IPS DF 4.7 (cell line): ENCODE measurements around the gene HGF.

Experiments used
- DNase-seq: peaks from one replicate; pipeline ENCODE4 v3.0.0-alpha.2; 2013; ENCODE audit warnings: low spot score; ENCODE audit errors: extremely low read depth

Gene HGF

DNA sequence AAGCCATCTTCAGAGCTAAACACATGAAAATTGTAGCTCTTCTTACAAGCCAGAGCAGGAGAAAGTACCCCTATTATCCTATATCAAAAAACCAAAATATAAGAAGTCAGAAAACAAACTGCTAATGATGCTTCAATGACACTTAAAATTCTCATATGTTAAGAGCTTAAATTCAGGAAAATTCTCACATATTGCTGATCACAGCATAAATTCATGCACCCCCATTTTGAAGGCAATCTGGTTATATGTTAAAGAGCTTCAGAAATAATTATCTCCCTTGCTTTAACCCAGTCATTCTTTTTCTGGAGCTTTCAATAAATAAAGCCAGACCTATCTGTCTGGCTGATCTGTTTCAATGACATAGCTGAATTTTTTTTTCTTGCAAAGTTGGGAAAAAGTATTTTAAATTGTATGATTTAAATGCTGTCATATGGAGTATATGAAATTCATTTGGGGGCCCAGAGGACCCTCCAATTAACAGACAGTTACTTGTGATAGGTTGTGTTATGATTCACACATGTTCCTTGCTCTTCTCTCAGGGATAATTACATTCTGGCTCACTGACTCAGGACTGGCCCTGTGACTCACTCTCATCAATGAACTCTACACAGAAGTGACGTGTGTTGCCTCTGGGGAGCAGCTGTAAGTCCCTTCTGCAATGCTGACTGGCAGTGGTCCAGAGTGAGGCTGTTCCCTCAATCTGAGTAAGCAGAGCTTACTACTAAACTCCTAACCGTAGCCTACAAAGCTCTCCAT is 85.2 kb downstream of the HGF start:
- no peak for DNase-seq

DNA sequence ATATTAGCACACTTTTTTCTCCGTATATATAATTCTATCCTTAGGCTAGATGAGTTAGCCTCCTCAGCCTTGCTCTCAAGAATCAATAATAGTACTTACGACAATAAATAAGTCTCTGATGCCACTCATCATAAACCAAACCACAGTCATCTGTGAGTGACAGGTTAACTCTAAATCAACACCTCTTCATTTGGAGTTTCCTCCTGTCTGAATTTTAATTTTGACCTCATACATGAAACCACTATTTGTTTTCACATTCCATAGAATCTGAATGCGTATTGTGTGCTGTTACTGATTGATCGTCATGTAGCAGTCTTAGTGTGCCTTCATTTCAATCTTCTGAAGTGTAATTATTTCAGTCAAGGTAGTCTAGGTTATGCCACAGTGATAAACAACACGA is 85.8 kb downstream of the HGF start:
- DNase-seq: no peak

DNA sequence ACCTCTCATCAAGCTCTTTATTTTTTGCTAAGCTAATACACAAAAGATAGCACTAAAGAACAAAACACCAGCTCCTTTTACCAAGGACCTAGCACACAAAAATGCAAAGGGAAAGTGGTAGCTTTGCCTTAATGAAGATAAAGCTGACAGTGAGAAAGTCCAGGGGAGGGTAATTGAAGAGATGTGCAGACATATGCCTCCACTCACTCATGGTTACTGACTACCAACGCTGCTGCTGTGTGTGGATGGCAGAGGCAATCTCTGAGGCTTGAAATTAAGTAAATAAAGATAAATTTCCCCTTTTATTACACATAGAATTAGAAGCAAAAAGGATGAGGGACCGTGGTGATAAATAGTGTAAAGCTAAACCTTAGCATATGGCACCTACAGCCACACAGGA is 87.0 kb downstream of the HGF start:
- no peak for DNase-seq

DNA sequence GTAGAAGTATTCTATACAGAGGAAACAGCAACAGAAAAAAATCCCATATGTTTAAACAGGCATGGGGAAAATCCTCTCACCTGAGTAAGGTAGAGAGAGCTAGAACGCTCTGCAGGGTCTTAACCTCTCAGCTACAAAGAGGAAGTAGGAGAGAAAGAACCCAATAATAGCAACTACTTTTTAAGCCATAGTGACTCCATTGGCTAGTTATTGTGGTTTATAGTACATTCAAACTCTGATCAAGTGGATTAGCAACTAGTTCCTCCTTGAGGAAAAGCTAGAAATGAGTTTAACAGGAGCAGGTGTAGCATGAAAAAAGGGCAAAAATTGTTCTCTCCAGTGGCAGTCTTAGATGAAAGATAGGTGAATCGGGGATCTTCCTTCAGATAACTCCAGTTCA is 89.7 kb downstream of the HGF start:
- no peak for DNase-seq

DNA sequence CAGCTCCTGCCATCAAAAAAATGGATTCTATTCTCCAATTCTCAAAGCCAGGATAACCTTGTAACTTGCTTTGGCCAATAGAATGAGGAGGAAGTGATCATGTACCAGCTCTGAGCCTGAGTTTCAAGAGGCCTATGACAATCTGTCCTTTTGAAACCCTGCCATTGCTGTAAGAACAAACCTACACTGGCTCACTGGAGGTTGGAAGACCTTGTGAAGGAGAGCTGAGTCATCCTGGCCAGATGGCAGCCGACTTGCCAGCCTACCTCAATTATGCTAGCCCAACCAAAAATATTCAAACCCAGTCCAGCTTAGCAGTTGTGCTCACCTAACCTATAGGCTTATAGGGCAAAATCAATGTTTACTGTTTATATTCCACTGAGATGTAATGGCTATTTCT is 93.0 kb downstream of the HGF start:
- DNase-seq: no peak

DNA sequence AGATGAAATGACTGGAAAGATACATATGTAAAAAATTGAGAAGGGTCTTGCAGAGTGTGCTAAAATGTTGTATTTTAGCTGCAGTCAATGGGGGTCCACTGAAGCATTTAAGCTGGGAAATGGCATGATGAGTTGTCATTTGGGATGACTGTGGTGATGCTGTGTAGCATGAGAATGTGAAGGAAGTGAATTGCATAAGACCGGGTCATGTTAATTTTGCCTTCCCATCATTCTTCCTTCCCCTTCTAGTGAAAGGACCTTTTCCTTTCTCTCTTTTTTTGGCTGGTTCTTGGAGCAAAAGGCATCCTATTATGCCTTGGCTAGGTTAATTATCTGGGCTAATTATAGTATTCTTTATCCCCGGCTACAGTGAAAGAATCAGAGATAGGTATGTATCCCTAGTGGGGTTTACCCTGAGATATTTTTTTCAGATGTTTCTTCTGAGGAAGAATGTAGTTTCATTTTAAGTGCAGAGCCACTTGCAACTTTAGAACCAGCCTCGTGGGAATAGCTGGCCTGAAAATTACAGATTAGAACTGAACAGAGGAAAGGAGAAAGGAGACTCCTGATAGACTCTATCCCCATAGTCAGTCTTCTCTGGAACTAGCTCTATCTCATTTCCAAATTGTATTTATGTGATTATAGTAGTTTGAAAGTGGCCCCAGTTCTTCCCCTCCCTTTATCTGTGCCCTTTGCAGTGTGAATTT is 93.6 kb downstream of the HGF start:
- no peak for DNase-seq

DNA sequence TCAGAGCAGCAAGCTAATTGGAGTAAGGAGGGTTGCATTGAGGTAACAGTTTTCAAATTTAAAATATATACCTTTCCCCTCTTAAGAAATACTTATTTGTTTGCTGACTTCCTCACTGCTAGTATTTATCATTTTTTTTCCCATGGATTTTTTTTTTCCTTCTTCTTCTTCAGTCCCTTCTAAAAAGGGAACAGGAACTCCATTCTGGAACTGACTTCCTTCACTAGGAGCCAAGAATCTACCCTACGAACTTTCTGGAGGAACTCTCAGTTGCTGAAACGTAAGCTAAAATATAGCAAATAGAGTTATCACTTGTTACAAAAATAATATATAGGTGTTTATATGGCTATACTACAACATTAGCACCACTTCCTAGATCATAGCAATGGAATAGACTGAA is 95.4 kb downstream of the HGF start:
- DNase-seq: no peak

DNA sequence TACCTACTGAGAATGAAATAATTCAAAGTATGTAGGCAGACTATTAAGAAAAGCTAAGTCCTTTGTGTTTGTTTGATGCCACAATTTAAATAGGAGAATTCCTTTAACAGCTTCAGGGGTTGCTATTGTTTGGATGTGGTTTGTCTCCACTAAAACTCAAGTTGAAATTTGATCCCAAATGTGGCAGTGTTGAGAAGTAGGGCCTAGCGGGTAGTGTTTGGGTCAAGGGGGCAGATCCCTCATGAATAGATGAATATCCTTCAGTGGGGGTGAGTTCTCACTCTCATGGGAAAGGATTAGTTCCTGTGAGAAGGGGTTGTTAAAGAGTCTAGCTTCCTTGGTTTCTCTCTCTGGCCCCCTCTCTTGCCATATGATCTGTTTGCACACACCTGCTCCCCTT is 97.0 kb downstream of the HGF start:
- peak; percentile 44 for DNase-seq

DNA sequence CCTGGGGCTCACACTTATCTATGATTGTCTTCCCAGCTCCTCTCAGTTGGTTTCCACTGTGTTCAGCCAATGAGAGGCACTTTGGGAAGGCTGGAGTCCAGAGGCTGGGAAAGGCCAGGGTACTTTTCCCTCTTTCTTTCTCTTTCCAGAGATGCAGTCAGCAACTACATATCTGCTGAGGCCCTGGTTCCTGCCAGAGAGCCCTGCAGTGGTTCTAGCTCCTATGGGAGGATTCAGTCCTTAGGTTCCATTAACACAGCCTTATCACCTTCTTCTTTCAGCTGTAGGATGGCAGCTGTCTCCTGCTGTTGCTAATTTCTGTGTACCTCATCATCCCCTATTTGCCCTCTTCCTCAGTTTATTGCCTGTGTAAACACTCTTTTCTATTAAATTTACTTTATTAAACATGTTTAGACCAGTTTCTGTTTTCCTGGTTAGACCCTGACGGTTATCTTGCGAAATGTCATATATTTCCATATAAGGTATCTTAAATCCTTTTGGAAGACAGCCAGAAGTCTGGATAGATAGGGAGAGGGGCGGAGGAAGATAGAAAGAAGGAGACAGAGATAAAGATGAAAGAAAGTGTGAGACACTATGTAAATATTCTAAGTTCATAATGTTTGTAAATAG is 100.3 kb downstream of the HGF start:
- DNase-seq: no peak

DNA sequence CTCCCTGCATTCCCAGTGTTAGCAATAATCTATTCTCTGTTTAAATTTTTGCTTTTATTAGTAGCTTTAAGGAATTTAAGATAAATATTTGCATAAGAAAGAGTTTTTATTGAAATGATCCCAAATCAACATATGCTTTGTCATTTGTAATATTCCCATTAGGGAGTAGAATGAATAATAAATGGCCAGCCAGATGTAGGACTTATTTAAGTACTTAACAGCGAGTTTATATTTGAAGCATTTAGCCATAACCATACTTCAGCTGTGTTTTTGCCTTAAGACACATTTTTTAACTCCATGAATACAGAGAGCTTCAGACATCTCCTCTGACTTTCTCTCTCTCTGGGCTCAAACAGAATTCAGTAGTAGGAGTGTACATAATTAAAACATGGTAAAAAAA is 103.6 kb downstream of the HGF start:
- DNase-seq: no peak

DNA sequence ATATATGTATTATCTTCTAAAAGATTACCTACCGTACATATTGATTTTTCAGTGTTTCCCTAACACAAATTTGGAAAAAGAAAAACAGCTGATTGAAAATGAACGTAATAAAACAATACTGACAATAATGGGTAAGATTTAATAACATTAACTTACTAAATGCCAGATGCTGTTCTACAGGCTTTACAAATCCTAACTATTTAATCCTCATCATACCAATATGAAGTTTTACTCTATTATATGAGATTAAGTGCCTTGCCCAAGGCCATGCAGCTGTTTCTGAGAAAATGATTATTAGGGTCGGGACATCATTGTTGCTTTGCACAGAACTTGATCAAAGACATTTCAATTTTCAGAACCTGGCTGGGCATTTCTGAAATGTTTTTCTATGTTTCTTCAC is 104.6 kb downstream of the HGF start:
- no peak for DNase-seq

DNA sequence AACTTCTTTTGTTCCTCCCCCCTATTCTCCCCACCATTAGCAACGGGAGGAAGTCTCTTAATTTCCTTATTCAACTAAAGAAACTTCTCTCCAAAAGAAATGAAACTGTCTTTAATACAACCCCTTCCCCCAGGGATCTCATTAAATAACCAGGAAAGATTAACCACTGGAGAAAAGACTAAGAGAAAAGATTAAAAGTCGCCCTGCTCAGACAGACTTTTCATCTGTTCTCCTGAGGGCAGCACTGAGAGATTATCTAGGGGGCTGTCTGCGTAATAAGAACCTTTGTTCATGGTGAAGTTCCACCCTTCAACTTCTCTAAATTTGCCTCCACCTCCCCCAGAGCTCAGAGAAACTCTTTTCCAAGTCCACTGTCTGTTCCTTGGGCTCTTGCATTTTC is 105.5 kb downstream of the HGF start:
- no peak for DNase-seq

DNA sequence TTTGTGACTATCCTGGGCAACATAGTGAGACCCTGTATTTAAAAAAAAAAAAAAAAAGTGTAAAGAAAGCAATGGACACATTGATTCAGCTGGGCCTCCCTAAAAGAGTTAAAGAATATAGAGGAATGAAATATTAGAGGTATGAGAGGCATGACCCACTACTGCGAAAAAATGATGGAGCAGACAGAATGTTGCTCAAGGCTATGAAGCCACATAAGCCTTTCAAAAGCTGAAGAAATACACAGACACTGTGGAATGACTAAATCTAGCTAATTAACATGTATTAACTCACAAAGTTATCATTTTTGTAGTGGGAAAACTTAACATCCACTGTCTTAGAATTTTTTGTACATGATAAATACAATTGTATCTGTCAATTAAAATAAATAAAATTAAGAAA is 107.3 kb downstream of the HGF start:
- DNase-seq: no peak

DNA sequence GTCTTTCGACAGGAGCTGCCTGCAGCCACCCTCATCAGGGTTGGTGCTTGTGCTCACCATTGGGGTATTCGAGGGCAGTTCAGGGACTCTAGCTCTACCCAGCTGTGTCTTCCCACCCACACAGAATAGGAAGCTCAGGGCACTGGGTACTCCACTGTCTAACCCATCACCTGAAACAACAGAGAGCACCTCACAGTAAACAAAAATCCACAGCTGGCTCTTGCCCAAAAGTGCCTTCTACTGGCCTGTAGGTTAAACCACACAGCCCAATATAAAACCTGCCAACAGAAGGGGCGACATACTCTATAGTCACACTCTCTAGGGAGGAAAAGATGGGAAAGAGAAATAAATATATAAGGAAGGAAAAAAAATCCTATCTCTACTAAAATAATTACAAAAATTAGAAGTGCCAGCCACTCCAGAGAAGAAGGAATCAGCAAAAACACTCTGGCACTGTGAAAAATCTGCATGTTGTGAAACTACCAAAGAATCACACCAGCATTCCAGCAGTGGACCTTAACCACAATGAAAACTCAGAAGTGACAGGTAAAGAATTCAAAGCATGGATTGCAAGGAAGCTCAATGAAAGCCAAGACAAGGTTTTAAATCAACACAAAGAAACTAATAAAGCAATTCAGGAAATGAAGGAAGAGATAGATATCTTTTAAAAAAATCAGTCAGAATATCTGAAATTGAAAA is 110.0 kb downstream of the HGF start:
- DNase-seq: no peak

DNA sequence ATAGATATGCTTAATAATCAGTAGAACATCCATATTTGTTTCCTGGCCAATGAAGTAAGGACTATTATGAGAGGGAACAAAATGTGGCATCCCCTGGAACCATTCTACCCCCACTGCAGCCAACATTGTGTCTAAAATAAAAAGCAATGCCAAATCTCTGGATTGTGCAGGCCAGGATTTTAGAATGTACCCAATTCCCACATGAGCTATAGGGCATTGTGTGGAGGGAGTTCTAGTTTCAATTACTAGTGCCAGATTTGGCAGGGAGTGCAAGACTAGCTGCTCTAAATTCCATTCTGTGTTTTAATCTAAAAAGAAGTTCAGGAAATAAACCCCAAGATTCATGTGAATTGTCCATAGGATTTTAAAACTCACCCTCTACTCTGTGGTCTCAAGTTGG is 112.3 kb downstream of the HGF start:
- DNase-seq: no peak

DNA sequence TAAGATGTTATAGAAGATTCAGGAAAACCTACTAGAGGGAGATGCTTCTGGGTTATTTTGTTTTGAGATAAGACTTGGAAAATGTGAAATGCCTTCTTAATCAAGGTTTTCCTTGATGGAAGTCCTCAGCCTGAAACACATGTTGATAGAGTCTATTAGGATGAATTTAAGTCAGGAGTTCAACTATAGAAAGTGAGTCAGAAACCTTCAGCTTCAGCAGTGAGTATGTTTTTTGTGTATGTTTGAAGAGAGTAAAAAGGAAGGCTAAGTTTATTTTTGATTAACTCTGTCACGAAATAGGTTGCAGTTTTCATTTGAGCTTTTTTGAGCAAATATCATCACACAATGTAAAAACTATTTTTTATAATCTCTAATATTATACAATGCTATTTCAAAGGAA is 114.6 kb downstream of the HGF start:
- DNase-seq: no peak

DNA sequence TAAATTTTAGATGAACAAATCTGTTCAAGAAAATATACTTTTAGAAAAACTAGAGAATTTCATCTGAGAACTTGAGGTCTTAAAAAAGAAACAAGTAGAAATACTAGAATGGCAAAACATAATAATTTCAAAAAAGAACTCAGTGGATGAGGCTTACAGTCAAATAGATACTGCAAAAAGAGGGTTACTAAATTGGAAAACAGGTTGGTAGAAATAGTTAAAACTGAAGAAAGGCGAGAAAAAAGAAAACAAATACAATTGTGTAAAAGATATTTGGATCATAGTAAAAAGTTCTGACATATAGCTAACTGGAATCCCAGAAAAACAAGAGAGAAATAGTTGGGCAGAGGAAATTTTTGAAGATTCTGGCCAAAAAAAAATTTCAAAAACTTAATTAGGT is 117.6 kb downstream of the HGF start:
- DNase-seq: no peak
